ENCODE data around the gene DSCAM.

DSCAM gene

GRCh38 chr21:40688106-40688864 lies 158.7 kb downstream of the DSCAM start:
- Histone ChIP-seq H3K9ac (ENCODE audit: low read length in 2 of 2) (no peak overlapping the region), H3K27me3 (ENCODE audit: control insufficient read depth in 1 of 2, insufficient read depth in 2 of 2, low read length in 2 of 2) (no peaks in the 10 kb centered on the region), H3K4me1 (ENCODE audit: control insufficient read depth, insufficient read depth, low read length) (no peaks in the 10 kb centered on the region), H3K9me3 (ENCODE audit: control insufficient read depth in 2 of 2, low read length in 2 of 2) (peaks cover 0 to 8% of the 10 kb centered on the region in 2 donors), H3K27ac (ENCODE audit: low read length) (no peak overlapping the region), H3K4me3 (ENCODE audit: low read length in 2 of 2) (no peak overlapping the region), H3K36me3 (ENCODE audit: control insufficient read depth in 2 of 2, insufficient read depth in 2 of 2, low read length in 2 of 2) (no peaks in the 10 kb centered on the region)

GRCh38 chr21:40687625-40688024 lies 159.3 kb downstream of the DSCAM start:
- H3K9me3 ChIP-seq (ENCODE audit: control insufficient read depth in 2 of 2, low read length in 2 of 2): peaks cover 0 to 8% of the 10 kb centered on the region in 2 donors
- no peaks in the 10 kb centered on the region for H3K27me3 ChIP-seq (ENCODE audit: control insufficient read depth in 1 of 2, insufficient read depth in 2 of 2, low read length in 2 of 2)
- H3K4me1 ChIP-seq (ENCODE audit: control insufficient read depth, insufficient read depth, low read length): no peaks in the 10 kb centered on the region
- no peak overlapping the region for H3K9ac ChIP-seq (ENCODE audit: low read length in 2 of 2)
- H3K4me3 ChIP-seq (ENCODE audit: low read length in 2 of 2): no peak overlapping the region
- H3K27ac ChIP-seq (ENCODE audit: low read length): no peak overlapping the region
- no peaks in the 10 kb centered on the region for H3K36me3 ChIP-seq (ENCODE audit: control insufficient read depth in 2 of 2, insufficient read depth in 2 of 2, low read length in 2 of 2)

GRCh38 chr21:40686526-40686925 lies 160.4 kb downstream of the DSCAM start:
- Histone ChIP-seq H3K27ac (ENCODE audit: low read length) (no peak overlapping the region), H3K9me3 (ENCODE audit: control insufficient read depth in 2 of 2, low read length in 2 of 2) (peaks cover 0 to 8% of the 10 kb centered on the region in 2 donors), H3K9ac (ENCODE audit: low read length in 2 of 2) (no peak overlapping the region), H3K36me3 (ENCODE audit: control insufficient read depth in 2 of 2, insufficient read depth in 2 of 2, low read length in 2 of 2) (no peaks in the 10 kb centered on the region), H3K4me1 (ENCODE audit: control insufficient read depth, insufficient read depth, low read length) (no peaks in the 10 kb centered on the region), H3K4me3 (ENCODE audit: low read length in 2 of 2) (no peak overlapping the region), H3K27me3 (ENCODE audit: control insufficient read depth in 1 of 2, insufficient read depth in 2 of 2, low read length in 2 of 2) (no peaks in the 10 kb centered on the region)

- peaks cover 0 to 8% of the 10 kb centered on the region in 2 donors for H3K9me3 ChIP-seq (ENCODE audit: control insufficient read depth in 2 of 2, low read length in 2 of 2)
Measured at GRCh38 chr21:40685141-40685540, 161.8 kb downstream of the DSCAM start.

GRCh38 chr21:40684726-40685125 lies 162.2 kb downstream of the DSCAM start:
- peaks cover 2% of the 10 kb centered on the region for H3K4me1 ChIP-seq (ENCODE audit: control insufficient read depth, insufficient read depth, low read length)
- H3K36me3 ChIP-seq (ENCODE audit: control insufficient read depth in 2 of 2, insufficient read depth in 2 of 2, low read length in 2 of 2): no peaks in the 10 kb centered on the region
- H3K4me3 ChIP-seq (ENCODE audit: low read length in 2 of 2): no peak overlapping the region
- H3K9me3 ChIP-seq (ENCODE audit: control insufficient read depth in 2 of 2, low read length in 2 of 2): peaks cover 0 to 8% of the 10 kb centered on the region in 2 donors
- H3K27ac ChIP-seq (ENCODE audit: low read length): no peak overlapping the region
- H3K9ac ChIP-seq (ENCODE audit: low read length in 2 of 2): no peak overlapping the region
- no peaks in the 10 kb centered on the region for H3K27me3 ChIP-seq (ENCODE audit: control insufficient read depth in 1 of 2, insufficient read depth in 2 of 2, low read length in 2 of 2)

More at GRCh38 chr21:40685141-40685540, 161.8 kb downstream of the DSCAM start:
- no peak overlapping the region for H3K27ac ChIP-seq (ENCODE audit: low read length)
- H3K27me3 ChIP-seq (ENCODE audit: control insufficient read depth in 1 of 2, insufficient read depth in 2 of 2, low read length in 2 of 2): no peaks in the 10 kb centered on the region
- peaks cover 2% of the 10 kb centered on the region for H3K4me1 ChIP-seq (ENCODE audit: control insufficient read depth, insufficient read depth, low read length)
- no peak overlapping the region for H3K9ac ChIP-seq (ENCODE audit: low read length in 2 of 2)
- no peaks in the 10 kb centered on the region for H3K36me3 ChIP-seq (ENCODE audit: control insufficient read depth in 2 of 2, insufficient read depth in 2 of 2, low read length in 2 of 2)
- H3K4me3 ChIP-seq (ENCODE audit: low read length in 2 of 2): no peak overlapping the region

- Histone ChIP-seq H3K9me3 (ENCODE audit: control insufficient read depth in 2 of 2, low read length in 2 of 2) (peaks cover 0 to 8% of the 10 kb centered on the region in 2 donors), H3K36me3 (ENCODE audit: control insufficient read depth in 2 of 2, insufficient read depth in 2 of 2, low read length in 2 of 2) (no peaks in the 10 kb centered on the region), H3K9ac (ENCODE audit: low read length in 2 of 2) (no peak overlapping the region), H3K27me3 (ENCODE audit: control insufficient read depth in 1 of 2, insufficient read depth in 2 of 2, low read length in 2 of 2) (no peaks in the 10 kb centered on the region), H3K27ac (ENCODE audit: low read length) (no peak overlapping the region), H3K4me1 (ENCODE audit: control insufficient read depth, insufficient read depth, low read length) (peaks cover 2% of the 10 kb centered on the region), H3K4me3 (ENCODE audit: low read length in 2 of 2) (no peak overlapping the region)
Measured at GRCh38 chr21:40683349-40683748, 163.6 kb downstream of the DSCAM start.

GRCh38 chr21:40681164-40681859 lies 165.6 kb downstream of the DSCAM start:
- Histone ChIP-seq H3K27ac (ENCODE audit: low read length) (no peak overlapping the region), H3K36me3 (ENCODE audit: control insufficient read depth in 2 of 2, insufficient read depth in 2 of 2, low read length in 2 of 2) (no peaks in the 10 kb centered on the region)

GRCh38 chr21:40680311-40680710 lies 166.6 kb downstream of the DSCAM start:
- no peaks in the 10 kb centered on the region for H3K36me3 ChIP-seq (ENCODE audit: control insufficient read depth in 2 of 2, insufficient read depth in 2 of 2, low read length in 2 of 2)
- peaks cover 2% of the 10 kb centered on the region for H3K4me1 ChIP-seq (ENCODE audit: control insufficient read depth, insufficient read depth, low read length)
- H3K9ac ChIP-seq (ENCODE audit: low read length in 2 of 2): no peak overlapping the region
- H3K27me3 ChIP-seq (ENCODE audit: control insufficient read depth in 1 of 2, insufficient read depth in 2 of 2, low read length in 2 of 2): no peaks in the 10 kb centered on the region
- peaks cover 0 to 8% of the 10 kb centered on the region in 2 donors for H3K9me3 ChIP-seq (ENCODE audit: control insufficient read depth in 2 of 2, low read length in 2 of 2)
- no peak overlapping the region for H3K4me3 ChIP-seq (ENCODE audit: low read length in 2 of 2)
- H3K27ac ChIP-seq (ENCODE audit: low read length): no peak overlapping the region

More at GRCh38 chr21:40681164-40681859, 165.6 kb downstream of the DSCAM start:
- Histone ChIP-seq H3K27me3 (ENCODE audit: control insufficient read depth in 1 of 2, insufficient read depth in 2 of 2, low read length in 2 of 2) (no peaks in the 10 kb centered on the region), H3K9me3 (ENCODE audit: control insufficient read depth in 2 of 2, low read length in 2 of 2) (peaks cover 0 to 8% of the 10 kb centered on the region in 2 donors), H3K9ac (ENCODE audit: low read length in 2 of 2) (no peak overlapping the region), H3K4me3 (ENCODE audit: low read length in 2 of 2) (no peak overlapping the region), H3K4me1 (ENCODE audit: control insufficient read depth, insufficient read depth, low read length) (peaks cover 2% of the 10 kb centered on the region)

- no peak overlapping the region for H3K9ac ChIP-seq (ENCODE audit: low read length in 2 of 2)
- H3K9me3 ChIP-seq (ENCODE audit: control insufficient read depth in 2 of 2, low read length in 2 of 2): peaks cover 0 to 4% of the 10 kb centered on the region in 2 donors
- H3K36me3 ChIP-seq (ENCODE audit: control insufficient read depth in 2 of 2, insufficient read depth in 2 of 2, low read length in 2 of 2): no peaks in the 10 kb centered on the region
- H3K27ac ChIP-seq (ENCODE audit: low read length): no peak overlapping the region
- H3K4me1 ChIP-seq (ENCODE audit: control insufficient read depth, insufficient read depth, low read length): peaks cover 2% of the 10 kb centered on the region
- no peaks in the 10 kb centered on the region for H3K27me3 ChIP-seq (ENCODE audit: control insufficient read depth in 1 of 2, insufficient read depth in 2 of 2, low read length in 2 of 2)
- no peak overlapping the region for H3K4me3 ChIP-seq (ENCODE audit: low read length in 2 of 2)
Measured at GRCh38 chr21:40678681-40679284, 168.2 kb downstream of the DSCAM start.

- Histone ChIP-seq H3K27me3 (ENCODE audit: control insufficient read depth in 1 of 2, insufficient read depth in 2 of 2, low read length in 2 of 2) (no peaks in the 10 kb centered on the region), H3K4me1 (ENCODE audit: control insufficient read depth, insufficient read depth, low read length) (no peaks in the 10 kb centered on the region), H3K9me3 (ENCODE audit: control insufficient read depth in 2 of 2, low read length in 2 of 2) (no peaks in the 10 kb centered on the region), H3K36me3 (ENCODE audit: control insufficient read depth in 2 of 2, insufficient read depth in 2 of 2, low read length in 2 of 2) (no peaks in the 10 kb centered on the region), H3K4me3 (ENCODE audit: low read length in 2 of 2) (no peak overlapping the region), H3K9ac (ENCODE audit: low read length in 2 of 2) (no peak overlapping the region), H3K27ac (ENCODE audit: low read length) (no peak overlapping the region)
Measured at GRCh38 chr21:40675017-40675416, 171.9 kb downstream of the DSCAM start.
